ENCODE measurements around the gene PWWP2B.

PWWP2B gene

DNA sequence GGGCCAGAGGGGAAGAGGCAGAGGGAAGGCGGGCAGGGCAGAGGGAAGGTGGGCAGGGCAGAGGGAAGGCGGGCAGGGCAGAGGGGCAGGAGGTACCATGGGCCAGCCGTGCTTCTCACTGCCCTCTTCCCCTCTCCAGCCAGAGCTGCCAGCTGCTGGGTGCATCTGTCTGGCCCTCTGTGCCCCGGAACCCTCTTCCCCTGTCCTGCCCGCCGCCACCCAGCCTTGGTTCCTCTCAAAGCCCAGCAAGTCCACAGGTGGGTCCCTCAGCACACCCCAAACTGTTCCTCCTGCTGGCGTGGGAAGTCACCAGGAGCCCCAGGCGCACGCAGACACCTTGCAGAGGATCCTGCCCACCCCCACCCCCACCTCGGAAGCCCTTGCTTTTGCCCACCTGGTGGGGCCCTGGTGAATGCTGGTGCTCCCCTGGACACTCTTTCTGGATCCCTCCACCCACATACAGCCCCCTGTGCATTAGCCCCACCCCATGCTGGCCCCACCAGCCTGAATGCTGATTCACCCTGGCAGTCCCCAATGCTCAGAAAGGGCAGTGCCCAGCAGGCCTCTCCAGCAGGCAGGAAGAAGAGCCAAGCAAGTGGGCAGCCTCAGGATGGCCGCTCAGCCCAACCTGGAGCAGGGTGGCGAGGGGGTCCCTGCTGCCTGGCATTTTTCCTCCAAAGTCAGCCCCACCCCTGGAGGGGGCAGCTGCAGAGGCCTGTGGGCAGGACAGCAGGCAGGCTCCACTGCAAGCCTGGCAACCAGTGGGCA lies 1.9 kb upstream of the PWWP2B start:
- no peak for DNase-seq (ENCODE audit: low read depth in 2 of 2)

DNA sequence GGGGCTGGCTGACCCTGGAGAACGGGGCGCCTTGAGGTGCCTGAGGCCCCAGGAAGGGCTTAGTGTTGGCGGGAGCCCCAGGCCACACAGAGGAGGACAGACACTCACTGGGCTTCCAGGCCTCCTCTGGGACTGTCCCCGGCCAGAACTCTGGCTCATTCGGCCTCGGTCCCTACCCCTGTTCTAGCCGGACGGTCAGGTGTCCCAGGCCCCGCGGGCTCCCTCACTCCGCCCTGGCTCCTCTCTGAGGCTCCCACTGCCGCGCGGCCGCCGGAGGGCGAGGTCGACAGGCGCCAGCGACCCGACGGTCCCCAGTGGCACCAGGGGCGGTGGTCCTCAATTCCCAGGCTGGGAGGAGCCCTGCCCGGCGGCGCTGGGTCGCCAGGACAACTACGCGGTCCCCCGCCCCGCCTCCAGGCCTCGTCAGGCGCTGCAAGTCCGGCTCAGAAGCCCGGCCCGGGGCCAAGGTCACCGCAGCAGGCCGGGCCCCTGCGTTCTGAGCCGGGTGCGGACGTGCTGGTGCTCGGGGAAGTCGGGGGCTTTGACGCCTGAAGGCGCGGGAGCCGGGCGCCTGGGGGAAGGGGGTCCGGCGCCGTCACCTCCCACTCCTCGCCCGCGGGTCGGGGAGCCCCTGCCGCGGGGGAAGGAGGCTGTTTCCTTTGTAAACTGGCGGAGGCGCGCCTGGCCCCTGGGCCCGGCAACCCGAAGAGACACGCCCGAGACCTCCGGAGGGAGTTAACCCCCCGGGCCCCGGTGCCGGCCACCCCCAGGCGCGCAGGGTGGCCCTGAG lies 1.1 kb upstream of the PWWP2B start:
- DNase-seq (ENCODE audit: low read depth in 2 of 2): no peak

DNA sequence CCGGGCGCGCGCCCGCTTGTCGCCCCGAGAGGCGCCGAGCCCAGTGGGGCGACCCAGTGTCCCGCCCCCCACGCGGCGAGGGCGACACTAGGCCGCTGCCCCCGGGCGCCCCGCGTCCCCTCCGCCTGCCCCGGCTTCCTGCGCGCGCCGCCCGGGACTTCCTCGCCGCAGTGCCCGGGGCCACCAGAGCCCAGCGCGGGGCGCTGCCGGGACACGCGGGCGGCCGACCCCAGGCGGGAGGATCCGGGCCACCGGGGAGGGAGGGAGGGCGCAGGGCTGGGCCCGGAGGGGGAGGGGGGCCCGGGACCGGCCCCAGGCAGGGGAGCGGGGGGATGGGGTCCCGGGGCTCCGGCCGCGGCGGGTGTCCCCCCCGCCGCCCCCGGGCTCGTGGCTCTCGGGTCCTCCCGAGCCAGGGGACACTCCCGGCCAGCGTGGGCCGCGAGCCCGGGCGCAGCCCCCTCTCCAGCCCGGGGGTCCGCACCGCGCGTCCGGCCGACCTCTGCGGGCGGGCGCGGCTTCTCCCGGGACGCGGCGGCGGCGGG lies 435 bp upstream of the PWWP2B start:
- peak in 1 of 2 donors; percentile 36 for DNase-seq (ENCODE audit: low read depth in 2 of 2)

DNA sequence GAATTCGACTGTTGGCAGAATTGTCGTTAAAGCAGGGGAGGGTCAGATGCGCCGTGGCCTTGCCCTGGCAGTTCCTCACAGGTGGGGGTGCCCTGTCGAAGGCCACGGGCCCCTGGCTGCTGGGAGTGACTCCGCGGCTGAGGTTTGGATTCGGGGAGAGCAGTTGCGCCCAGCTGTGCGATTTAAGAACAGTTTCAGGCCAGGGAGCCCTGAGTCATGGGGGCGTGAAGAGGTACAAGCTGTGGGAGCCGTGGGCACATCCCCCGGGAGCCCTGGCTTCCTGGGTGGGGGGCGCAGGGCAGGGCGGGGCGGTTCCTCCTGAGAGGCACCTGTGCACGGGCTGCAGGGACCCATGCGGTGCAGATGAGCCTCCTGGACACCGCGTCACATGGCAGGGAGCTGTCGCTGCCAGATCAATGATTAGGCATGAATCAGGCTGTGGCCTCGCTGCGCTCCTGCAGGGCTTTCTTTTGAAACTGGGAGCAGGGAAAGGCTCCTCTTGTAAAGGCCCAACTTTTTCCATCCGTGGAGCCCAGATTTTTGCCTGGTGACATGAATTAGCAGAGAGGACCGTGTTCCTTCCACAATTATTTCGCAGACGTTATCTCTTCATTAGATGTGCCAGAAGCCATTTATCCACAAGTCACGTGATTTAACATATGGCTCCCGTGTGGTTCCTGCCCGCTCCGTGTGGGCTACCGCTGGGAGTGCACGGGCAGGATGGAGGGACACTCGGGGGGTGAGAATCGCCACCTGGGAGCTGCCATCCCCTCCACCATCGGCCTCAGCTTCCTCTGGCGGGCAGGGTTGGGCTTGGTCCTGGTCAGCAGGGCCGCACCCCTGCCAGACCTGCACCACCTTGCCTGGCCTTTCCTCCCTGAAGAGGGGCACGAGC lies 918 bp downstream of the PWWP2B start:
- DNase-seq (ENCODE audit: low read depth in 2 of 2): no peak

DNA sequence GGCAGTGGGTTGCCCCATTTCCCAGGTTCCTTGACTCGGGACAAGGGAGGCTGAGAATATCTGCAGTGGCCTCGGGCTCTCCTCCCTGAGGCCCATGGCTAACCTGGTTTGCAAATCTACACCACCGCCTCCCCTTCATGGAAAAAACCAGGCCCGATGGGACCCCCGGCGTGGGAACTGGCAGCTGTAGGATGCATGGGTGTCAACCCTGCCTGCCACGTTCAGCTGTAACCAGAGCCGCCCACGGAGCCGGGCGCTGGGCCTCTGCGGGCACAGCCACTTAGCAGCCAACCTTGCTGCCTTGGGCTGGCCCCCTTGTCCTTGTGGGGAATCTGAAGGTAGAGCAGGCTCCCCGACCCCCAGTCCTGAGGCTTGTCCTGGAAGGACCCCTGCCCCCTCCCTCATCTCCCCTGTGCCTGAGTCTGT lies 1.6 kb downstream of the PWWP2B start:
- DNase-seq (ENCODE audit: low read depth in 2 of 2): no peak

DNA sequence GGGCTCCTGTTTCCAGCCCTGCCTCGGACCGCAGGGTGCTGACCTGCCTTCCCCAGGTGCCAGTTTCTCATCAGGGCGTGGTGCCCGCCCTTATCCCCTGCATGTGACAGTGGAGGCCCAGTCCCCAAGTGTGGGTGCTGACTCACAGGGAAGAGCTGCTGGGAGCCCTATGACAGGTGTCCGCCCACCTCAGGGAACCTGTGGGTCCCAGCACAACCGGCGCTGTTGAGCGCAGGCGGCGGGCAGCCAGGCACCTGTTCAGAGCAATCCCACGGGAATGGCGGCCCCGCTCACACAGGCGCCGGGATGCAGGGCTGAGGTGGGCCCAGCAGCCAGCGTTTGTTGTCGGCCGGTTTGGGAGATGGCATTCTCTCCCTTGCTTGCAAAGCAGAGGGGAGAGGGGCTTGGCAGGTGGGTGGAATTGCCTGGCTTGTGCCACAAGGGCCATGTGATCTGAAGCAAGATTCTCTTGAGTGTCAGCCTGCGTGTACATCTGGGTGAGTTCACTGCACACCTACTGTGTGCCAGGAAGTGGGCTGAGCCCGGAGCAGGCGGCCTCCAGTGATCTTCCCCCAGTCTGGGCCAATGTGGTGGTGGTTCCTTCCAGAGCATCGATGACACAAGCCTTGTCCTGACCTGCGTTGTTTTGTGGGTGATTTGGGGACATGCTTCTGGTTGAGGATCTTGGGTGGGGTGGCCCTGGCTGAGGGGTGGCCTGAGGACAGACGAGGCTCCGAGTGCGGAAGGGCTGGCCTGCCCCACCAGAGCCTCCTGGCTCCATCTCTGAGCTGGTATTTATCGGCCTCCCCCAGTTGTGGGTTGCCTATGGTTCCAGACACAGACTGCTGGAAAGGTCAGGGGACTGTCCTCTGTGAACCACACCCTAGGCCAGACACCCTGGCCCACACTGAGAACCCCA lies 2.4 kb downstream of the PWWP2B start:
- DNase-seq (ENCODE audit: low read depth in 2 of 2): no peak

DNA sequence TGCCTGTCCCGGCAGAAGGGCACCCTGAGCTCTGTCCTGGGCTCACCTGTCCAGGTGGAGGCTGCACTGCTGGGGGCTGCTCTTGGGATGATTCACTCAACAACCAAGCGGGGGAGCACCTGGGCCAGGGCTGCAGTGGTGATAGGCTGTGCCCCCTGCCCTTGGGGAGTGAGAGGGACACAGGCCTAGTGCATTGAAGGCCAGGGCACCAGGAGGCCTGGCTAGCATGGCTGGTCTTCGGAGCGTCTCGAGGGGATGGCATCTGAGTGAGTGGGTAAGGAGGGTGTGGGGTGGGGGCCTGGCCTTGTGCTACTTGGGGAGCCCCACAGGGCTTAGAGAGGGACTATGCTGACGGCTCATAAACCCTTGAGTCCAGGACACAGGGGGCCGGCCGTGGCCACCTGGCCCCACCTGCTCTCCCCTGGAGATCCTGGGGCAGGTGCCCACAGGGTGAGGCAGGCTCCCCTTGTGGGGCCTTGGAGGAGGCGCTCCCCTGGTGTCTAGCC lies 3.1 kb downstream of the PWWP2B start:
- DNase-seq (ENCODE audit: low read depth in 2 of 2): no peak

DNA sequence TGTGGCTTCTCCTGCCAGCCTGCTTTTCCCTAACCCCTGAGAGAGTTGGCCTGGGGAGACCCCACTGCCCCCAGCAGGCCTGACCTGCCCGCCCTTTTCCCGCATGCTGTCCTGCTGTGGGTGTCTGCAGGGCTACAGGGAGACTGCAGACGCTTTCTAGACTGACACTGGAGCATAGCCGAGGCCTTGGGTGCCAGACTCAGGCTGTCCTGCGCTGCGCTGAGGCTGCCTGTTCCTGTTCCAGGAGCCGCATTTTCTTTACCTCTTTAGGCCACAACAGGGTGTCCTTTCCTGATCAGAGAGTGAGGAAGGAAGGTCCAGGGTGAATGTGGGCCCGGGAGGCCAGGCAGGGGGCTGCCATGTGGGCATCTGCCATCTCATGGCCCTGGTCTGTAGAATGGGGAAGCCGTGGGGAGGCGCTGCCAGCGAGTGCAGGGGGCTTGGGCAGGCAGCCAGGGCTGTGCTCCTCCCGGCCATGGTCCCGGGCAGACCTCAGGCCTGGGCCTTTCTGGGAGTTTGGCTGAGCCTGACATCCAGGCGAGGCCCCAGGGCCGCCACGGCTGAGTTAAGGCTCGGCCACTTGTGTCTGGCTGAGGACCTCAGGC lies 3.6 kb downstream of the PWWP2B start:
- DNase-seq (ENCODE audit: low read depth in 2 of 2): no peak

DNA sequence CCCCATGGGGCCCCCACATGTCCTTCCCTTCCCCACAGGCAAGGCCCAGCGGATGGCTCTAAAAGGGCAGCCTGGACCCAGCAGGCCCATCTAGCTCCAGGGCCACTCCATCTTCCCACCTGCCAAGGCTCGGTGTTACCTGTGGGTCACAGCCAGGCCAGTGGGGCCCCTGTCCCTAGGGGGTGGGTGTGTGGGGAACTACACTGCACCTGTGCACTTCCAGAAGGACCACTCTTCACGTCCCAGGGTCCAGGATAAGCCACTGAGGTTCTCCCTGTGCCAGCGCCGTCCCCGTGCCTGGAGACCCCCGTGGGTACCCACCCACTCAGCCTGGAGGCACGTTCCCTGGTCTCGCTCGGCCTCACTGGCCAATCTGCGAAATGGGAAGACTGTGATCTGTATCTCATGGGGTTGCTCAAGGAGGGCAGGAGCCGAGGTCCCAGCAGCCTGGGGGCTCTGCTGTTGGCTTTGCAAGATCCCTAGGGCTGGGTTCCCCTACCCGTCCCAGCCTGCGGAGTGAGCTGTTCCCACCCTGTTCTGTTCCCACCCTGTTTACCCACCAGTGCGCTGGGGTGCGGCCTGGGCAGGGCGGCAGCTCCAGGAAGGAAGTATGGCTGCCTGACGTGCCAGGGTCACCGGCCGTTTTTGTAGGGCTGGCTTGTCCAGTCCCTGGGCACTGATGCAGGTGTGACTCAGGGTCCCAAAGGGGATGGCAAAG lies 4.6 kb downstream of the PWWP2B start:
- no peak for DNase-seq (ENCODE audit: low read depth in 2 of 2)

DNA sequence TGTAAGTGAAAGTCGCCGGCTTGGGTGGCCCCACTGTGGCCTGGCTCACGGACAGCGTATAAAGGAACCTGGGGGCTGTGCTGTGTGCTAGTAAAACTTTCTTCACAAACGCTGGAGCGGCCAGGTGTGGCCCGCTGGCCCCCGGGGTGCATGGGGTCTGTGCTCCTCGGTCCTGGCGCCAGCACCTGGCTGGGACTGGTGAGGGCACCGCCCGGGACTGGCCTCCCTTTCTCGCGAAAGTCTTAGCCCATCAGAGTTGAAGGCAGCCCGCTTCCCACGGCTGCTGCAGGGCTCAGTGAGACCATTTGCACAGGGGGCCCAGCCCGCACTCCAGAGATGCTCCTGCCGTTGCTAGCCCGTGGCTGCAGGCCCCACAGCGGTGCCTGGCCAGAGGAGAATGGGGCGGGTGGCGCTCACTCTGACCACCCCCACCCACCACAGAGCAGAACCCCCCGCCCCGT lies 5.8 kb downstream of the PWWP2B start:
- no peak for DNase-seq (ENCODE audit: low read depth in 2 of 2)

DNA sequence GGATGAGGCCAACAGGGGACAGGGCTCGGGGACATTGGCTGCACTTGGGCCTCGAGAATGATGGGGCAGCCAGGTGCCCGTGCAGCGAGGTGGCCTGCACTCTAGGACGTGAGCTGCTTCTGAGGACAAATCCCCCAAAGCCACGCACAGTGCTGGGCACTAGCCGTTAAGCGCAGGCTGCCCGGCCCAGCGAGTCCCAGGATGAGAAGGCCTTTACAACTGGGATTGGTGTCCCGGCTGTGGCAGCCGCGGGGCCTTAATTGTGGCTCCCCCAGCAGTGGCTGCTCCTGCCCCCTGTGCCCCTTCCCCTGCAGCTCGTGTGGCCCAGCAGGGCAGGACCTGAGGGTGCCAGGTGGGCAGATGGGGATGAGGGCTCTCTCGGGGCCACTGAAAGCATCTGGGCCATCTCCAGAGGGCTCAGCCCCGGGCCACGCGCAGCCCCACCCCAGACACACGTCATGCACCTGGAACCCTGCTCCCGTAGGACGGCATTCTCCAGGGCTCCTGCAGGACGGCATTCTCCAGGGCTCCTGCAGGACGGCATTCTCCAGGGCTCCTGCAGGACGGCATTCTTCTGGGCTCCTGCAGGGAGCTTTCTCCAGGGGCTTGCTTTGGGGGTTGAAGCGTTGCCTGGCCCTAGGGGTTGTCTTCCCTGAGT lies 6.6 kb downstream of the PWWP2B start:
- DNase-seq (ENCODE audit: low read depth in 2 of 2): no peak

DNA sequence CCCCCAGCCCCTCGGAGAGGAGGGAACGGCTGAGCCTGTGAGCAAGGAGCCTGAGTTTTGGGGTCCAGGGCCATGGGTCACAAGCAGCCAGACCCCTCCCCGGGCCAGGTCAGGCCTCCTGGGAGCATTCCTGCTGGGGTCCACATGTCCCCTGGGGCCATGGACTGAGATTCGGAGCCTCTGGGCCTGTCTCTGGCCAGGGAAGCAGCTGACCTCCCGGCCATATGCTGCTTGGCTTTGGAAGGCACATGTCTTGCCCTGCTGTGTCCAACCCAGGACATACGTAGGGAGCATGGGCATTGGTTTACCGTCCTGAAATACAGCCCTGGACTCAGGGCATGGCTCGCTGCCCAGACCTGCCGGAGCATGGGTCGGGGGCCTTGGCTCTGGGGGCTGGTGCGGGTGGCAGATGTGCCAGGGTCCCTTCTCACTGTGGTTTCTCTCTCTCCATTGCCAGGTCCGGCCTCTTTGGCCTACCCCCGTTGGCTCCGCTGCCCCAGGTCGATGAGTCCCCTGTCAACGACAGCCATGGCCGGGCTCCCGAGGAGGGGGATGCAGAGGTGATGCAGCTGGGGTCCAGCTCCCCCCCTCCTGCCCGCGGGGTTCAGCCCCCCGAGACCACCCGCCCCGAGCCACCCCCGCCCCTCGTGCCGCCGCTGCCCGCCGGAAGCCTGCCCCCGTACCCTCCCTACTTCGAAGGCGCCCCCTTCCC lies 7.3 kb downstream of the PWWP2B start:
- no peak for DNase-seq (ENCODE audit: low read depth in 2 of 2)

DNA sequence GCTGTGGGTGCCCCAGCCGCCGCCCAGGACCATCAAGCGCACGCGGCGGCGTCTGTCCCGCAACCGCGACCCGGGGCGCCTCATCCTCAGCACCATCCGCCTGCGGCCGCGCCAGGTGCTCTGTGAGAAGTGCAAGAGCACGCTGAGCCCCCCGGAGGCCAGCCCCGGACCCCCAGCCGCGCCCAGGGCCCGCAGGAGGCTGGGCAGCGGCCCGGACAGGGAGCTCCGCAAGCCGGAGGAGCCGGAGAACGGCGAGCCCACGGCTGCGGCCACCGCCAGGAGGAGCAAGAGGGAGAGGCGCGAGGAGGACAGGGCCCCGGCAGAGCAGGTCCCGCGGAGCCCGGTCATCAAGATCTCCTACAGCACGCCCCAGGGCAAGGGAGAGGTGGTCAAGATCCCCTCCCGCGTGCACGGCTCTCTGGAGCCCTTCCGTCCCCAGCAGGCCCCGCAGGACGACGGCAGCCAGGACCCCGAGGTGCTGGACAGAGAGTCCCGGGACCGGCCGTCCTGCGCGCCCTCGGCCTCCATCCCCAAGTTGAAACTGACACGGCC lies 8.0 kb downstream of the PWWP2B start:
- DNase-seq (ENCODE audit: low read depth in 2 of 2): no peak

DNA sequence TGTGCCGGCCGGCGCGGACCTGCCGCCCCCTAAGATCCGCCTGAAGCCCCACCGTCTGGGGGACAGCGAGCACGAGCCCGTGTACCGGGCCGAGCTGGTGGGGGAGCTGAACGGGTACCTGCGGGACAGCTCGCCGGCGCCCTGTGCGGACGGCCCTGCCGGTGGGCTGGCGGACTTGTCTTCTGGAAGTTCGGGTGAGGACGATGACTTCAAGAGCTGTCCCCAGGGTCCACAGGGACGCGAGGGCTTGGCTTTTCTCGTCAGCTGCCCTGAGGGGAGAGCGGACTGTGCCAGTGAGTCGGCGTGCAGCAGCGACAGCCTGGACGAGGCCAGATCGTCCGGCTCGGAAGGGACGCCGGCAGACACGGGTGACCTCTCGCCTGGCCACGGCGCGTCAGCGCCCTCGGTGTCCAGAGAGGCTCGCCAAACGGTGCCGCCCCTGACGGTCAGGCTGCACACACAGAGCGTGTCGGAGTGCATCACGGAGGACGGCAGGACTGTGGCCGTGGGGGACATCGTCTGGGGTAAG lies 8.5 kb downstream of the PWWP2B start:
- no peak for DNase-seq (ENCODE audit: low read depth in 2 of 2)

DNA sequence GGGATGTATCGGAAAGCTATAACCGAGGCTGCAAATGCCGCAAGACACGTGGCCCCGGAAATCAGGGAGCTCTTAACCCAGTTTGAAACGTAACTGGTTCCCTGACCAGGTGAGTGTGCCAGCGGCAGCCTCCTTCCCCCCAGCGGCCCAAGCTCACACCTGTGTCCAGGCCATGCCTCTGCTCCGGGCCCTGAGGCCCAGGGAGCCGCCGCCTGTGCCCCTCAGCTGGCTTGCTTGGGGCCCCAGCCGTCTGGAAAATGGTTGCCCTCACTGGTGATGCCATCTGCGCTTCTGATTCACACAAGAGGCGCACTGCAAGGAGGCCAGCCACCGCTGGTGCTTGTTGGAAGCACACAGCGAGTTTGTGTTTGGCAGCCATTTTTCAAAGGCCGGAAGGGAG lies 9.2 kb downstream of the PWWP2B start:
- no peak for DNase-seq (ENCODE audit: low read depth in 2 of 2)

DNA sequence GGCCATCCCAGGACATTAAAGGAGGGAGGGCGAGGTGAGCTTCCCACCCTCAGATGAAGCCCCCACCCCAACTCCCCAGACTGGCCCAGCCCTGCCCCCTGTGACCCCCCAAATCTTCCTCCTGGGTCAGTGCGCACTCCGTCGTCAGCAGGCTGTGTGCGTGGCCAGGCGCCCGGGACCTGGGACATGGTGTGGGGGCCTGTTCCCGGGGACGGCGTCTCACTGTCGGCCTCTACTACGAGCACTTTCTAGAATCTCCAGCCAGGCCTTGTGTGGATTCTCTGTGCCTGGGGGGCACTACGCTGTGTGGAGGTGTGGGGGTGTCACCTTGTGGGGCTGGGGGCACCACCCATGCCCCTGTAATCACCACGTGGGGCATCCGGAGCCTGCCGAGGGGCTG lies 9.8 kb downstream of the PWWP2B start:
- no peak for DNase-seq (ENCODE audit: low read depth in 2 of 2)

DNA sequence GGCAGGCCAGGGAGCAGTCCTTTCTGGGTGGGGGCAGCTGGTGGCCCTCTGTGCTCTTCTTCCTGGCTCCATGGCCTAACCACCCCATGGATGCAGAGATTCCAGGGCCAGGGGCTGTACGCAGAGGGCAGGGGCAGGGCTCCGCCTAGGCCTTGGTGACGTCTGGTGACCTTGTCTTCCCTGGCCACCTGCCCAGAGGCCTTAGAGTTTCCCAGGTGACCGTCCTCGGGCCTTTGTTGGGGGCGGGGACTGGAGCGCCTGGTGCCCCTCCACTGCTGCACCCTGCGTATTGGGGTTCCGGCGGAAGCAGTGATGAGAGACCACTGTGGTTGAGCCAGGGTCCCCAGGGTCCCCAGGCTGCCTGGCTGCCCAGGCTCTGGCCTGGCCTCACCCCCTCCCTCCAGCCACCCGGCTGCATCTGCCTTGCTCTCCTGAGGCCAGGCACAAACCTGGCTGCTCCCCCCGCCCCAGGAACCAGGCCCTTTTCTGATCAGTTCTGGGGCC lies 10.3 kb downstream of the PWWP2B start:
- DNase-seq (ENCODE audit: low read depth in 2 of 2): no peak

All from stimulated activated CD8-positive, alpha-beta memory T cell treated with anti-CD3 and anti-CD28 coated beads, Interleukin-15, amount 100 ng/mL, for 4 hours (primary cell).